GM21717 (cell line): ENCODE measurements around the gene TTC34.

Experiments
- ATAC-seq: cut with Tn5 transposase; IDR thresholded peaks from one replicate; pipeline ENCODE4 v1.9.1; 2021; ENCODE audit warnings: mild to moderate bottlenecking, moderate library complexity; ENCODE audit not compliant: unreplicated experiment

TTC34 gene

GRCh38 chr1:2609319-2610035, 192.0 kb downstream of the TTC34 start:
- ATAC-seq, result no peak

DNA sequence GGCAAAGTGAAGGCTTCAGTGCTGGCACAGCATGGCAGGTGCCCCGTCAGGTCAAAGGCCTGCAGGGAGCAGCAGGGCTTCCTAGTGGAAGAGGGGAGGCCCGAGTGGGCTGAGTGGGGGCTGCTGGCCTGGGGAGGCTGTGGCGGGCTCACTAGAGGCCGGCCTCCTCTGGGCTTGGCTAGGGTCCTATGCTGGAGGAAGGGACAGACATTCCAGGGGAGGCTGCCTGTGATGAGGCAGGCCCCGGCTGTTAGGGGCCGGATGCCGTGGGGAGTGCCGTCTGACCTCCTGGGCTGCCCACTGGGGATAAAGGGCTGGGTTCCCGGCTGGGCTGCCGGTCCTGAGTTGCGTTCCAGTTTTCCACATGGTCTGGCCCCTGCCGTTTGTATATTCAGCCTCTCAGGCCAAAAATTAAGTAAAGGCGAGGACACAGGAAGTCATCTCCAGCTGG, 193.8 kb downstream of the TTC34 start:
- ATAC-seq, result no peak

- no peak for ATAC-seq
These were observed 194.4 kb downstream of the TTC34 start for GRCh38 chr1:2606881-2607621.

- ATAC-seq, result no peak
These were observed 195.1 kb downstream of the TTC34 start for GRCh38 chr1:2606396-2606880.

DNA sequence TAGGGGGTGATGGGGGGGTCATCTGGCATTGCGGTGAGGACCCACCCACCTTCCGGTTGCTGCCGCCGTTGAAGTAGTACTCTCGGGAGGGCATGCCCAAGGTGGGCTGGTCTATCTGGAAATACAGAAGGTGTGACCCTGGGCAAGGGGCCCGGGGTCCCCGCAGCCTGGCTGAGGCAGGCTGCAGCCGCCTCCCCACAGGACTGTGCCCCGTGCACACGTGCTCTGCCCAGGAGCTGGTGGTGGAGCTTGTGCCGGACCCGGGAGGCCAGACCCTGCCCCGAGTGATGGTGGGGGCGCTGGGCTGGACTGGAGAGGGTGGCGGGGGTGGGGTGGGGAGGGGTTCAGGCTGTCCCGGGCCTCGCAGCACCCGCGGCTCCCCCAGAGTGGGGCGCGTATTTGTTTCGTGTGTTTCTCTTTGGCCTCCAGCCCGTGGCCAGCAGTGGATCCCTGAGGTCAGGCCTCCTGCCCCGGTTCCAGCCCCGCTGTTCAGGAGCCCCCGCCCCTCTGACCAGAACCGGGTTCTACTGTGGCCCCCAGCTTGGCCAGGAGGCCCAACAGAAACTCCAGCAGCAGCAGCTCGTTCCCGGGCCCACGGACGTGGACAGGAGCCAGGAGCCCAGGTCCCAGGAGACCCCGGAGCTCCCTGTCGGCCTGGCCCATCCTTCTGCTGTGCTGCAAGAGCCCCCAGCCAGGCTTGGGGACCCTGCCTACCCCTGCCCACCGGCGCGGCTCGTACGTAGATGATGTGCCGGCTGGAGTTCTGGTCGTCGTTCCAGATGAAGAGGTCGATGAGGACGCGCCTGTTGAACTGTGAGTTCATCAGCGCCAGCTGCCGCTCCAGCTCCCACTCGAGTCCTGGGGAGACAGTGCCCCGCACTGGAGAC, 195.7 kb downstream of the TTC34 start:
- ATAC-seq, result no peak

GRCh38 chr1:2604844-2605508, 196.5 kb downstream of the TTC34 start:
- no peak for ATAC-seq

GRCh38 chr1:2604156-2604843, 197.2 kb downstream of the TTC34 start:
- ATAC-seq, result no peak

- ATAC-seq, result no peak
These were observed 197.9 kb downstream of the TTC34 start for GRCh38 chr1:2603521-2604155.

GRCh38 chr1:2602866-2603520, 198.5 kb downstream of the TTC34 start:
- no peak for ATAC-seq

- no peak for ATAC-seq
These were observed 199.1 kb downstream of the TTC34 start for GRCh38 chr1:2602311-2602835.

GRCh38 chr1:2601721-2602303, 199.7 kb downstream of the TTC34 start:
- no peak for ATAC-seq

- ATAC-seq, result no peak
These were observed 203.1 kb downstream of the TTC34 start for GRCh38 chr1:2598329-2598931.

DNA sequence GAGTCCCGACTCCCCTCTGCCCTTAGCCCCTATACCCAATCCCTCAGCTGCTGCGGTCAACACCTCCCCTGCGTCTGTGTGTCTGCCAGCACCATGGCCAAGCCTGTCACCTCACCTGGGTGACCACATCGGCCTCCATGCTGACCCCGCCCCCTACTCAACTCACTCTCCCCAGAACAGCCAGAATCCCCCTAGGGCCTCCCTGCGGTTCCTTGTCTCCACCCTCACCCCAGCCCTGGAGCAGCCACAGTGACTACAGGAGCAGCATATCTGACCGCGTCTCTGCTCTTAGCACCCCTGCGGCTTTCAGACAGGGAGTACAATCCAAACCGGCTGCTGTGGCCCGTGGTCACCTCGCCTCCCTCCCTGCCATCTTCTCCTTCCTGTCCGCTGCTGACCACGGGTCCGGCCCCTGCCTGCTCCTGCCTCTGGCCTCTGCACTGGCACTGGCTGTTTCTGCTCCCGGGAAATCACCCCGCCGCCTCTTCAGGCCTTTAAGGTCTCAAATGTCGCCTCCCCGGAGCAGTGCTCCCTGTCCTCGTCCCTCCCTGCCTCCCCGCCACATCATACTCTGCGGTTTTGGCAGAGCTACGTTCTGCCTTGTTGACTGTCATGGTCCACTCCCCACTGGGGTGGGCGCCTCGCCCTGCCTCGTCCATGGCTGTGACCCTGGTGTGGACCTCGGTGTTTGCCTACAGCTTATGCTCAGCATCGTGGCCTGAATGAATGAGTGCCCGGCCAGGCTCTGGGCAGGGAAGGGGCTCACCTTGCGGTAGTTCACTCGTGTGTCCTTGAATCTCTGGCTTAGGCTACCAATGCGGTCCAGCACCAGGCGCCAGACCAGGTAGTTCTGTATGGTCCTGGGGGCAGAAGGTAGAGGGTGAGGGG, 203.8 kb downstream of the TTC34 start:
- ATAC-seq, result no peak

DNA sequence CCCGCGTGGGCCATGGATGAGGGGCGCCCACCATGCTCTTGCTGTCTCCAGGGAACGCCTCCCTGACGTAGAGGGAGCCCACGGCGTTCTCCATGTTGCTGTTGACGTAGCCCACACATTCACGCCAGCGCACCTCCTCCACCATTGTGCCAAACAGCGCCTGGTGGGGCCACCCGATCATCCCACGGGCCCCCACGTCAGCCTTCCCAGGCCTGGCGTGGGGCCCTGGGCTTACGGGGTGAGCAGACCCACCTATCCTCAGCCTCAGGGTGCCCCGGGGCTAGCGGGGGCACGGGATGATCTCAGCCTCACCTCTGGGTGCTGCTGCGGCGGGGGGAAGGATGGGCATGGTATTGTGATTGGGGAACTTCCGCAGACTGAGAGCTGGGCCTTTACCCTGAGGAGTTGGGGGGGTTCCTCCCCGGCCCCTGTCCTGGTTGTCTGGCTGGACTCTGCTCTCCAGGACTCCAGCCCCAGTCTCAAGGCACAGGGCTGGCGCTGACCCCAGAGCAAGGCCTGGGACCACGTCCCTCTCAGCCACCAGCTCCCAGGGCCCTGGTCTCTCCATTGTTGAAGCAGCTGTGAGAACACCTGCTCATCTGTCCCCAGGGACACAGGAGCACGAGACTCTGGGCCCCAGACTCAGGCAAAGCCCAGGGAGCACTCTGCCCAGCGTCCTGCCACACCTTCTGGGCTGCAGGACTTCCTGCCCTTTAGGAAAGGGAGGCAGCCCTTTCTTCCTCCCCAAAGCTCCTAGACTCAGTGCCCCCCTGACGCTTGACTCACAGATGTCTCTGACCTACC, 204.8 kb downstream of the TTC34 start:
- ATAC-seq, result no peak

DNA sequence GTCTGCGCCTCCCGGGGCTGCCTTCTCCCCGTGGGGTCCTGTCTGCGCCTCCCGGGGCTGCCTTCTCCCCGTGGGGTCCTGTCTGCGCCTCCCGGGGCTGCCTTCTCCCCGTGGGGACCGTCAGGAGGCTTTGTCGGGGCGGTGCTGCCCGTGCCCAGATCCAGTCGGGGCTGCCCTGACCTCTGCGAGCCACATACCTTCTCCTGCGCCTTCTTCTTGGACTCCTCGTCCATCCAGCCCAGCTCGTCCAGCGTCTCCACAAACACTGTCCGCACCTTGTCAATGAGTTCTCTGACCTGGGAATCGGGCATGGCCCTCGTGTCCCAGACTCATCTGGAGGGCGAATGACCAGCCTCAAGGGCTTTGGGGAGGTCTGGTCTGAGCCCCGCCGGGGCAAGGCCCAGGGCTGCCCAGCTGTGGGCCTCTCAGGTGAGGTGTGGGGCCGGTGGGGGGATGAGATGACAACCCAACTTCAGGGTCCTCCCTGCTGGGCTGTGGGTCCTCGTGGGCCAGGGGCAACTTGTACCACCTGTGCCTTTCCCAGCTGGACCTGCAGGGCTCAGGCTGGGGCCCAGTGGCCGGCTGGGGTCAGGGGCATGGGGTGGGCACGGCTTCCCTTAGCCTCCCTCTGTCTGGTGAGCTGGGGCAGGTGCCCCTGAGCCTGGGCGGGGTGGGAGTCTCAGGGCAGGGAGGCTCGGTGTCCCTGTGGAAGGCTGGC, 205.5 kb downstream of the TTC34 start:
- no peak for ATAC-seq
